Stimulated activated CD4-positive, alpha-beta T cell treated with anti-CD3 and anti-CD28 coated beads, Interleukin-1b, Interleukin-23, amount 100 ng/mL, for 4 hours (primary cell): ENCODE results near the gene MRPL11.

Experiments
- DNase-seq, 2 donors: peaks; one replicate each; pipeline ENCODE4 v3.0.0-alpha.2; 2020; ENCODE audit warnings: low read depth in 2 of 2

MRPL11 gene

GRCh38 chr11:66391322-66391721 is 47.3 kb downstream of the MRPL11 start:
- DNase-seq = no peak

DNA sequence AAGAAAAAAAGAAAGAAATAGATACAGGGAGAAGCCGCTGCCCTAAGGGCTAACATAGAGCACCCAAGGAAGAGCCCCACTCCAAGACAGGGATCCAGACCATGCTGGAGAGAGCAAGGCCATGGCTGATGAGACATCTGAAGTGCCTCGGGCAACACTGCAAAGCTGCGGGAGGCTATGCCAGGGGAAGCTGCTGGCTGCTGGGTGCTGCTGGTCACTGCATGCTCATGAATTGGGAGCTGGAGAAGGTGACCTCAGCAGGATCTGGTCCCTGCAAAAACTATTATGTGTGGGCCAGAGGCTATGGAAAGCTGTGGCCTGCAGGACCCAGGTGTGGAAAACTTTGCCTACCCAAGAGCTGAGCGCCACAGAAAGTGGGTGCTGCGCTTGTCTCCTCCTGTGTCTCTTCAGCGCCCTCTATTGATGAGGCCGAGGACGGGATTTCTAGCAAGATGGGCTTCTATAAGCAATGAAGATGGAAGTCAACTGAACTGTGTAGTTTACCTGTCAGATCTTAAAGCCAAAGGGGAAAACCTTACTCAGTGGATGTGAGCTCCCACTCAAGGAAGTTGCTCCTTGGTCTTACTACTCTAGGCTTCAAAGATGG is 49.8 kb downstream of the MRPL11 start:
- DNase-seq = peak; percentile 40 to 59

DNA sequence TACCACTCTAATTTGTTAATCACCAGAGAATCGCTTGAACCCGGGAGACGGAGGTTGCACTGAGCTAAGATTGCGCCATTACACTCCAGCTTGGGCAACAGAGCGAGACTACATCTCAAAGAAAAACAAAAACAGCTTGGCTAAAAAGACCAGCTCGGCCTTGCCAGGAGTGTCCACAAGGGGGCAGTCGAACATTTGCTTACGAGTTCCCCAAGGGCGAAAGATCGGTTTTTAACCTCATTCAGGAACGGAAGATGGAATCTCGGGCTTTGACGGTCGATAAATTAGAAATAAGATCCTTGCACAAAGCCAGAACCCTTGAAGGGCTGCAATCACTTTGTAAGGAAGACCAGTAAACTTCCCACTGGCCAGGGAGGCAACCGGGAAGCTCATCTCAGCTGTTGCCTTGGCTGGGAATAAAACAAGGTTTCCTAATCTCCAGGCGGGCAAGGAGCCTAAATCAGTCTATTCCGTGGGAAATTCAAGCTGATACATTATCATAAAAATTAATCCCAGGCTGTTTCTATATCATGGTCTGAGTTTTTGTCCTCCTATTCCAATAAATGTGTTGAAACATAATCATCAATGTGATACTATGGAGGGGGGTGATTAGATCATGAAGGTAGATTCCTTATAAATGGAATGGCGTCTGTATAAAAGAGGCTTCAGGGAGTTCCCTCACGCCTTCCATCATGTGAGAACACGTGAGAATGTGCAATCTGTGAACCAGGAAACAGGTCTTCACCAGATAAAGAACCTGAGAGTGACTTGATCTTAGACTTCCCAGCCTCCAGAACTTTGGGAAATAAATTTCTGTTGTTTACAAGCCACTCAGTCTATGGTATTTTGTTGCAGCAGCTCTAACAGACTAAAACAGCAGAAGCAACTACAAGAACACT is 52.2 kb downstream of the MRPL11 start:
- DNase-seq = peak; percentile 76 to 82
